ENCODE measurements around the gene ADCY10. TPM values are rescaled to one million over a fixed set of nuclear protein-coding genes. Genes with fewer than 3 reads are reported as not detected.

The ADCY10 gene
- total and polyA plus RNA-seq, 9 of the 15 experiments (the other 6 are each of a cell fraction or from before 2014, with no cell fraction given), result 0.08 to 0.86 (median 0.22) TPM

GRCh38 chr1:167936930-167937708 is 23.2 kb upstream of the ADCY10 start, which contains the start of gene MPC2 (continued):
- TF ChIP-seq NR4A1 (CRISPR knock-in tag; IDR thresholded peaks at IDR 0.05), result no peak
- no peak for TF ChIP-seq NR4A1 (tag; IDR thresholded peaks at IDR 0.05)
- TF ChIP-seq ZNF766 (CRISPR knock-in tag; conservative IDR thresholded peaks at IDR 0.05), result no peak; the same call in 1 of the 2 replicates
- TF ChIP-seq POLR3A (IDR thresholded peaks at IDR 0.05; ENCODE audit: borderline replicate concordance, extremely low read depth, insufficient read depth, insufficient read length), result no peak
- TF ChIP-seq MEIS2 (IDR thresholded peaks at IDR 0.05; ENCODE audit: partially characterized antibody), result no peak
- TF ChIP-seq WHSC1 (IDR thresholded peaks at IDR 0.05; ENCODE audit: low read length), result no peak
- TF ChIP-seq IRF2 (CRISPR knock-in tag; IDR thresholded peaks at IDR 0.05), result no peak
- no peak for TF ChIP-seq ZNF121 (CRISPR knock-in tag; conservative IDR thresholded peaks at IDR 0.05)
- no peak for TF ChIP-seq PYGO2 (tag; IDR thresholded peaks at IDR 0.05)
- TF ChIP-seq MNT (conservative IDR thresholded peaks at IDR 0.05), result peak in 1 of 2 experiments; percentile 15; a peak in 2 of 4 replicates
- TF ChIP-seq NCOA6 (IDR thresholded peaks at IDR 0.05), result no peak
- TF ChIP-seq ARID1B (IDR thresholded peaks at IDR 0.05), result peak; percentile 38
- no peak for TF ChIP-seq SNRNP70 (optimal IDR thresholded peaks at IDR 0.05; ENCODE audit: low read depth, low read length)
- TF ChIP-seq NCOA2 (IDR thresholded peaks at IDR 0.05; ENCODE audit: partially characterized antibody in 2 of 2), result no peak
- TF ChIP-seq RBM15 (IDR thresholded peaks at IDR 0.05; ENCODE audit: insufficient read depth, low read length), result no peak
- no peak for TF ChIP-seq BRCA1 (IDR thresholded peaks at IDR 0.05)
- TF ChIP-seq BRCA1 (CRISPR knock-in tag; IDR thresholded peaks at IDR 0.05), result no peak
- TF ChIP-seq BRF2 (IDR thresholded peaks at IDR 0.05; ENCODE audit: borderline replicate concordance, insufficient read depth, insufficient read length), result no peak
- TF ChIP-seq BRD4 (IDR thresholded peaks at IDR 0.05), result no peak; the same call in 1 of the 2 replicates
- TF ChIP-seq FOSL1 (tag; conservative IDR thresholded peaks at IDR 0.05), result no peak
- TF ChIP-seq ZKSCAN8 (CRISPR knock-in tag; IDR thresholded peaks at IDR 0.05), result no peak
- TF ChIP-seq NELFE (IDR thresholded peaks at IDR 0.05; ENCODE audit: insufficient read depth, insufficient read length), result no peak
- TF ChIP-seq MCM3 (IDR thresholded peaks at IDR 0.05), result no peak
- TF ChIP-seq SP1 (CRISPR knock-in tag; IDR thresholded peaks at IDR 0.05), result no peak; the same call in 1 of the 2 replicates
- TF ChIP-seq SMAD1 (IDR thresholded peaks at IDR 0.05; ENCODE audit: low read depth, low read length, partially characterized antibody), result peak; percentile 15
- TF ChIP-seq CC2D1A (IDR thresholded peaks at IDR 0.05), result no peak
- no peak for TF ChIP-seq SIN3B (IDR thresholded peaks at IDR 0.05; ENCODE audit: low read depth)
- no peak for TF ChIP-seq ATF4 (CRISPR knock-in tag; IDR thresholded peaks at IDR 0.05)
- peak; percentile 12; the same call in 1 of the 2 replicates for TF ChIP-seq GATAD2A (IDR thresholded peaks at IDR 0.05)
